Posterior cingulate gyrus (tissue), 11 donors: ENCODE measurements around the gene IER5L.
"Not testable (repeated sequence)": the region's sequence is repeated elsewhere in the genome, so short reads cannot be mapped to it uniquely, and the experiment has no call there.

Experiments used
- DNase-seq, 10 donors: peaks; one replicate each; pipeline versions ENCODE4 v3.0.0 to v3.0.0-alpha.2; 2020 to 2021; ENCODE audit warnings: mixed read lengths in 3 of 10
- intact Hi-C: fragments of 100-400 bp; cut with DNase I; formaldehyde crosslinking; loops from one replicate; pipeline ENCODE4 v1.15.1; 2023

IER5L gene

DNA sequence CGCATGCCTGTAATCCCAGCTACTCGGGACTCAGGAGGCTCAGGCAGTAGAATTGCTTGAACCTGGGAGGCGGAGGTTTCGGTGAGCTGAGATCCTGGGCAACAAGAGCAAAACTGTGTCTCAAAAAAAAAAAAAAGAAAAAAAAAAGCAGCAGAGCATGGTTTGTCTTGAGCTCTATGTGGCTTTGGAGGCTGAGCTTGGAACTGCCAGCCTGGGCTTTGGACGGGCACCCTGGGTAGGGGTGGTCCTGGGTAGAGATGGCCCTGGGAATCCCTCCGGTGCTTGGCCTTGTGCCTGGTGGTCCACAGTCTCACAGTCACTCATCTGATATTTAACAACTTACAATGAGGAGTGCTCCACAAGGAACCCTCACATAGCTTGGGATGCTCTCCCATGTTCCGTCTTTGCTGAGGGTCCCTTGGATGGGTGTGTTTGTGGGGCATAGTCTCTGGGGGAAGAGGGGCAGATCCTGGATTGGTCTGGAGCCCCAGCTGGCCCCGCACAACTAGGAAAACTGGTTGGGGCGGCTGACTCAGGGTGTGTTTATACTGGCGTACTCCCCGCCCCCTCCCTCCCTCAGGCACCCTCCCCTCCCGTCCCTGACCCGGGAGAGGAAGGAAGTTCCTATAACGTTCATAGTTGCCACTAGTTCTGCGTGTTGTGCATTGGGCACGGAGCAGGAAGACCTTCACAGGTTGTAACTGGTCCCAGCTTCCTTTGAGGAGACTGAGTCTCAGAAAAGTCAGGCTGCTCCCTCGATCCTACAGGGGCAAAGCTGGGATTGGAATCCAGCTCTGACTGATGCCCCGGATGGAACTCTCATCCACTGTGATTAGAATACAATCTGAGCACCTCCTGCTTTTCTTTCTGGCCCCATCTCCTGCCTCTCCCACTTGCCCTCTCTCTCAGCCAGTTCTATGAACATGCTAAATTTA, 11.2 kb downstream of the IER5L start:
- DNase-seq = peak in 1 of 10 donors; percentile 84
- intact Hi-C loops = no loop called here

- DNase-seq = no peak
- intact Hi-C loops = no loop called here
Measured at GRCh38 chr9:129165198-129165597, 12.9 kb downstream of the IER5L start.

- intact Hi-C loops = no loop called here
- DNase-seq = no peak
Measured at GRCh38 chr9:129164246-129164930, 13.7 kb downstream of the IER5L start.

- DNase-seq = peak in 1 of 10 donors; percentile 68
Measured at GRCh38 chr9:129163753-129164152, 14.3 kb downstream of the IER5L start.

GRCh38 chr9:129163198-129163670, 14.8 kb downstream of the IER5L start:
- DNase-seq, intact Hi-C loops: not testable (repeated sequence)

More at GRCh38 chr9:129163753-129164152, 14.3 kb downstream of the IER5L start:
- intact Hi-C loops = no loop called here

DNA sequence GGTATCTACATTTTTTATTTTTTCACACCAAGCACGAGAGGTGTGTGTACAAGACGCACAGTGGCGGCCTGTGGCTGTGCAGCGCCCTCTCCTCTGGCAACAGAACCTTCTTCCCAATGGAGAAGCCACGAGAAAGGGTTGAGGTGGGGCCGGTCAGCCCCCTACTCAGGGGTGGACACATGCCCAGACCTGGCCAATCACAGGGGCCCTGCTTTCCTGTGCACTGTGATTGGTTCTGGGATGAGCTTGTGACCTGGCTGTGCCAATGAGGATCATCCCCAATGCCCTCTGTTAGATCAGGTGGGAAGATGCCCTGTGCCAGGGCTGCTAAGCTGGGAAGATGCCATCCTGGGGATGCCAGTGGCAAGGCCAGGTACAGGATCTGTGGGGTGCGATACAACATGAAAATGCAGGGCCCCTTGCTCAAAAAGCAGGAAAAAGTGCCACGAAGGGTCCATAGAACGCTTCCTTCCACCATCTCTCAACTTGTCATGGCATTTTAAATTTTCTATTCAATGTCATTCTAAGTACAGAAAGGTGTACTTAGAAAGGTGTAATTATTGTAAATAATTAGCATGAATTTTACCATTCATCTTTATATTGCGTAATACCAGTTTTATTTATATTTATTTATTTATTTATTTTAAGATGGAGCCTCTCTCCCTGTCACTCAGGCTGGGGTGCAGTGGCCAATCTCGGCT, 15.4 kb downstream of the IER5L start:
- no peak for DNase-seq
- intact Hi-C loops = no loop called here

GRCh38 chr9:129161534-129161837, 16.6 kb downstream of the IER5L start:
- DNase-seq = no peak
- intact Hi-C loops = no loop called here

- DNase-seq = no peak
- intact Hi-C loops = no loop called here
Measured at GRCh38 chr9:129160712-129161533, 17.1 kb downstream of the IER5L start.

GRCh38 chr9:129156163-129156562, 21.9 kb downstream of the IER5L start:
- no peak for DNase-seq
- intact Hi-C loops = no loop called here

- no peak for DNase-seq
- intact Hi-C loops = no loop called here
Measured at GRCh38 chr9:129154866-129155477, 23.1 kb downstream of the IER5L start.

GRCh38 chr9:129151469-129151868, 26.6 kb downstream of the IER5L start:
- DNase-seq = no peak

DNA sequence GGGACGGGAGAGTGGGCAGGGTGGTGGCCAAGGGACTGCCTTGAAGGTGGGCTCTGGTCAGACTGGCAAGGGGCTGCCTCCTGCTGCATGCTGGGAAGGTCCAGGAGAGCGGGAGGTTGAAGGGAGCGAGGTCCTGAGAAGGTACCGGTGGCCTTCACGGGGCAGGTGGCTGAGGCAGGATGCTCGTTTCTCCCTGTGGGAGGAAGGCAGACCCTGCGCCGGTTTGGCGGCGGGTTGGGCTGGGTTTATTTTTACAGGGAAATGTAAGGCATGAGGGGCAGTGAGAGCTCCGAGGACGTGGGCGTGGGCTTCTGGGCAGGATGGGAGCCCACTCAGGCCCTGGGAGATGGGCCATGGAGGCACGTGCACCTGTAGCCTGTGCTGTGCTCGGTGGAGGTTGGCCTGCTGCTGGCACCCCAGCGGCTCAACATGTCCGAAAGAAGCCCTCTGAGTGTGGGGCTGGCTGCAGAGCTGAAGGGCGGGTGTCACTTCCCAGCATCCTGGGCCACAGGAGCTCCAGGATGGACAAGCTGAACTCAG, 27.3 kb downstream of the IER5L start:
- intact Hi-C loops = no loop called here
- peak in 2 of 10 donors; percentile 73 to 84 for DNase-seq

More at GRCh38 chr9:129151469-129151868, 26.6 kb downstream of the IER5L start:
- intact Hi-C loops = no loop called here

GRCh38 chr9:129150122-129150521, 27.9 kb downstream of the IER5L start:
- peak in 1 of 10 donors; percentile 82 for DNase-seq
- intact Hi-C loops = no loop called here

GRCh38 chr9:129149442-129149841, 28.6 kb downstream of the IER5L start:
- intact Hi-C loops = no loop called here
- DNase-seq = no peak

- intact Hi-C loops = no loop called here
- no peak for DNase-seq
Measured at GRCh38 chr9:129148463-129149204, 29.4 kb downstream of the IER5L start.

- intact Hi-C loops = no loop called here
- peak in 1 of 10 donors; percentile 41 for DNase-seq
Measured at GRCh38 chr9:129146441-129146941, 31.6 kb downstream of the IER5L start.

DNA sequence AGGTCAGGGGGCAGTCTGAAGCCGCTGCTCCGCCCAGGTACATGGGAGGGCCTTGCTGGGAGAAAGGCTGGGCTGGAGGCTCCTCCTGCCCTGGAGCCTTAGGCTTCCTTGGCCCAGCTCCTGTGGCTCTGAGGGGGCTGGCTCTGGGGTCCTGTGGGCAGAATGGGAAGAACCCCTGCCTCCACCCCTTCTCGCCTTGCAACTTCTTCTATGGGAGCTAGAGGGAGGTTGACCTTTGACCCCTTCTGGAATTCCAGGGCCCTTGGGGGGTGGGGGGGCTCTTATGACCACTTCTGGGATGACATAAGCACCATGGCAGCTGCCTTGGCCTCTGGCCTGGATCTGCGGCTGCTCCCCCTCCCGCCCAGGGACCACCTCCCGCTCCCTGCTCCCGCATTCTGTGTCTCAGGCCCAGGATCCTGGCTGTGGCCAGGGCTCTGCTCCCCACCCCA, 32.2 kb downstream of the IER5L start:
- no peak for DNase-seq
- intact Hi-C loops = no loop called here

DNA sequence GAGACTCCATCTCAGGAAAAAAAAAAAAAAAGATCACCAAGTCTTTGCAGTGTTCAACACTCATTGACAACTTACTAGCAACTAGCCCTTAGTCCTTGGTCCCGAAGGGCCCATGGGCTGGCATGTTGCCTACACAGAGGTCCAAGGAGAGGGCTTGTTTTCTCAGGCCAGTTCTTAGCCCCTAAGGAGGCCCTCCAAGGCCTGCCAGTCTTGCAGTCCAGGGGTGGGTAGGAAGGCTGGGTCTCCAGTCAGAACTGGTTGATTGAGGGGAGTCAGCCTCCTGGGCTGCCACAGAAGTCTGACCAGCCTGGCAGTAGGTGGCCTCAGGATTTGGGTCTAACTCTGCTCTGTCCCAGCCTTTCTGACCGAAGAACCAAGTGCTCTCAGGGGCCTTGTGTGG, 32.7 kb downstream of the IER5L start:
- no peak for DNase-seq
- intact Hi-C loops = no loop called here
